ENCODE measurements around the gene ATP5PD.
"Not testable (repeated sequence)": the region's sequence is repeated elsewhere in the genome, so short reads cannot be mapped to it uniquely, and the experiment has no call there.

The ATP5PD gene

DNA sequence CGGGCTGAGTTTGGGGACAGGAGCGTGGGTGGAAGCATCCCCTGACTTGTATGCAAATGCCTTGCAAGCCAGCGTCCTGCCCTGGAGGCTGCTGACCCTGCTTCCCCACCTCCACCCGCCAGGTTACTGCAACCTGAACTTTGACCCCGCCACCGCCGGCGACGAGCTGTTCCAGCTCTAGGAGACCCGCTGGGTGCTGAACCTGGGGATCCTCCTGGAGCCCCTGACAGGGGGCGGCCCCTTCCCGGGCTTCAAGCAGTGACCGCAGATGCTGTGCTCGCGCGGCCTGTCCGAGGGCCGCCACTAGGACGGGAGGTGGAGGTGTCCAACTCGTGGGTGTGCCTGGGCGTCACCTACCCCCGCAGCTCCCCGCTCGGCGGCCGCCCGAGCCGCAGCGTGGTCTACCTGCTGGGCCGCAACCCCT lies 30.3 kb upstream of the ATP5PD start:
- no peak for DNase-seq

DNA sequence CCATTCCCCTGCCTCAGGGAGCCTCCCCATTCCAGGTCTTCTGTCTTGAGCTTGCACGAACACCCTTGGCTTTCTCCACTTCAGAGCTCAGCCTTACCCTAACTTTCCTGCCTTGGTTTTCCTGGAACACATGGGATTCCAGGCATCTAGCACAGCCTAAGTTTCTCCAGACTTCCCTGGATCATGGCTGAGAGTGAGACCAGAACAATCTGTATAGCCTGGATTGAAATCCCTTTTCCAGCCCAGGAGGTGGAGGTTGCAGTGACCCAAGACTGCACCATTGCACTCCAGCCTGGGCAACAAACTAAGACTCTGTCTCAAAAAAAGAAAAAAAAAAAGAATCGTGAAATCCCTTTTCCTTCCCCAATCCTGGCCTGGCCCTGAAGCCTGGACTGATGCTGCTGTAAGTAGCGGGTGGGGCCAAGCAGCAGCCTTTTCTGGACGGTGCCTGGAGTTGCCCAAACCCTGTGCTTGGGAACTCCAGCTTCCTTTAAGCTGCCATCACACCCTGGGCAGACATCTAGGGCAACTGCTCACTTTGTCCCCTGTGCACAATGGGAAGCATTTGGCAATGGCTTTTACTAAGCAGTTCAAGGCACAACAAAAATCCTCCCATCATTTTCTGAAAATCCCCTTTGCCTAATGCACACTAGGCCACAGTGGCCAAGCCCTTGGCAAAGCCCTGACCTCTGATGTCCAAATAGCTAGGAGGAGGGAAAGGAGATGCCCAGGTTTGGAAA lies 29.0 kb upstream of the ATP5PD start:
- DNase-seq = no peak

DNA sequence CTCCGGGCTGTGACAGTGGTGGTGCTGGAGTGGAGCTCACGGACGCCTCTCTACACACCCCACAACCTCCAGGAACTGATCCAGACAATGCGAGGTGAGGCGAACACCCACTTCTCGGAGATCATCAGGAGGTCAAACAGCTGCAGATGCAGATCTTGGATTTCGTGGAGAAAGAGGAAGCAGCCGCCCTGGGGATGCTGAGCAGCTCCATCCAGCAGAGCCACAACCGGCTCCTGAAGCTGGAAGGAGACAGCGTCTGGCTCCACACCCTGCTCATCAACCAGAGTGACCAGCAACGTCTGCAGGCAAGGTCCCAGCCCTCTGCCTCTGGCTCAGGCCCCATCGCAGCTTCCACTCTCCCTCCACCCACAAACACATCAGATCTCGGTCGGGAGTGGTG lies 27.8 kb upstream of the ATP5PD start:
- DNase-seq = no peak

DNA sequence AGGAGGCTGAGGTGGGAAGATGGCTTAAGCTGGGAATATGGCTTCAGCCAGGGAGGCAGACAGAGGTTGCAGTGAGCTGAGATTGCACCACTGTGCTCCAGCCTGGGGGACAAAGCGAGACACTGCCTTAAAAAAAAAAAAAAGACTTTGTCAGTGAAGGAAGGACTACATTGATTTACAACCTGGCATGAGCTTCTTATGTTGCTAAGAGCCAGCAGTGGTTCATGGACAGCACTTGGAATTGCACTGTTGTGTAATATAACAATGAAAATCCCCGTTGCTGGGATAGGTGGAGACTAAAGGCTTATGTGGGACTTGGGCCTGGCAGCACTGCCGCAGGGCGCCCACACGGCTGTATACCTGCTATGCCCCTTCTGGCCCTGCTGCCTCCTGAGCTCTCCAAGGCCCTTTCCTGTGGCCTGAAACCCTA lies 26.9 kb upstream of the ATP5PD start:
- no peak for DNase-seq

DNA sequence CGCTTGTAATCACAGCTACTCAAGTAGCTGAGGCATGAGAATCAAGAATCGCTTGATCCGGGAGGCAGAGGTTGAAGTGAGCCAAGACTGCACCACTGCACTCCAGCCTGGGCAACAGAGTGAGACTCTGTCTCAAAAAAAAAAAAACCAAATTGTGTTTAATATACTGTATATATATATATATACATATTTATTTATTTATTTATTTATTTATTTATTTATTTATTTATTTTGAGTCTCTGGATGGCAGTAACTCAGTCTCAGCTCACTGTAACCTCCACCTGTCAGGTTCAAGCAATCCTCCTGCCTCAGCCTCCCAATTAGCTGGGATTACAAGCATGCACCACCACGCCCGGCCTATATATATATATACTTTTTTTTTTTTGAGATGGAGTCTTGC lies 26.1 kb upstream of the ATP5PD start:
- not testable (repeated sequence) for DNase-seq

DNA sequence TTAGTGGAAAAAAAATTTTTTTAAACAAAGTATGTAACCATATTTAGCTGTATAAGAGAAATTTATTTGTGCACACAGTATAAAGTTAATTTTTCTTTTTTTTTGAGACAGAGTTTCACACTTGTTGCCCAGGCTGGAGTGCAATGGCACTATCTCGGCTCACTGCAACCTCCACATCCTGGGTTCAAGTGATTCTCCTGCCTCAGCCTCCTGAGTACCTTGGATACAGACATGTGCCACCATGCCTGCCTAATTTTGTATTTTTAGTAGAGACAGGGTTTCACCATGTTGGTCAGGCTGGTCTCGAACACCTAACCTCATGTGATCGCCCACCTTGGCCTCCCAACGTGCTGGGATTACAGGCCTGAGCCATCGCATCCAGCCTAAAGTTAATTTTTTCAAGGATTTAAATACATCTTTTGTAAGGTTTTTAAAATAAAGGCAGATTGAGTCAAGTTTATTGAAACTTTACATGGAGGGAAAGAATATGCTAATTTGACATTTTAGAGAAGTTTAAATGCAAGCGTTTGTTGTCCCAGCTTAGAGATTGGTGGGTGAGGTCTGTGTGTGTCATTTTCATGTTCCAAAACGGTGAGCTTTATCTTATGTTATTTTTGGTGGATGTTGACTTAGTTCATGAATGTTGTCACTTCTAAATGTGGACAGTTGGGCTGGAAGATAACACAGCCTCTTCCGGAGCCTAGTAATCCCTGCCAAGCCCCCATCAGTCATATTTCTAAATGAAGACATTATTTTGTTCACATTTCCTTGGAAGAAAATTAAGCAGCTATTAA lies 24.9 kb upstream of the ATP5PD start:
- DNase-seq = not testable (repeated sequence)

DNA sequence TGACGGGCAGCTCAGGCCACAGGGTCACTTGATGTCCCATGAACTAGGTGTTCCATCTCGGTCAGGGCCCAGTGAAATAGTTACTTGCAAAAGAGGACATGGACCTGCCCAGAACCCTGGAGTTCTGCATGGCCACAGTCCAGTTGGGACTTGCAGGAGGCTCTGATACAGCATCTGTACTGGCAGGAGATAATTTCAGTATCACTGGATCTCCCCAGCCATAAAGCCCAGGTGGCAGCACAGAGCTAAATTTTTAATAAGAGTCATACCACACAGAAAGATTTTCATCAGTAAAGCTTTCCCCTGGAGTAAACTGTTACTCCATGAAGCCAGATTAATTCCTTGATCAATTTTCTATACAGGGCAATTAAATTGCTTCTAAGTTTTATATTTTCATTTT lies 23.0 kb upstream of the ATP5PD start:
- DNase-seq = peak in 1 of 6 experiments; percentile 3

DNA sequence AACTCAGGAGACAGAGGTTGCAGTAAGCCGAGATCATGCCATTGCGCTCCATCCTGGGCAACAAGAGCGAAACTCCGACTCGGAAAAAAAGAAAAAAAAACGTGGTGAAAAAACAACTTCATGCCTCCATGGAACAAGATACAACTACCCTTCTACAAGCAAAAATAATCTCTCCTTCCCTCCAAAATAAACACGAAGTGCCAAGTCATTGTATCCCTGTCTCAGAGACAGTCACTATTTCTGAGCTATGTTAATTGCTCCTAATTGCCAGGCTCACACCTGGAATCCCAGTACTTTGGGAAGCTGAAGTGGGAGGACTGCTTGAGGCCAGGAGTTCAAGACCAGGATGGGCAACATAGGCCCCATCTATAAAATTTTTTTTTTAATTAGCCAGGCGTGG lies 22.0 kb upstream of the ATP5PD start:
- no peak for DNase-seq

DNA sequence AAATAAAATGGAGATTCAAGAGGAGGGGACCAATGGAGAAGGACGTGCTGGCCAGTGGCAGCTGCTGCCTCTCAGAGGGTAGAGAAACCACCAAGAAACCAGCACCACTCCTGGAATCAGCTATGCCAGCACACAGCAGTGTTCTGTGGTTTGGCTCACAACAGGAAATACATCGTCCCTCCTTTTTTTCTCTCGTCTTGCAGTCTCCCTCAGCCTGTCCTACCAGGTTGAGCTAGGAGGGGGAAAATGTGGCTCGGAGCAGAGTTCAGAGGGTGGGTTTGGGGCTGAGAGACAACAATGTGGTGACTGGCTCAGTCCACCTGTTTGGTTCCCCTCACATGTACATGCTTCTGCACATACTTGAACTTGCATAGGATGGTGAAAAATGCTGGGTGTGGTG lies 21.1 kb upstream of the ATP5PD start:
- peak in 4 of 6 experiments; percentile 12 to 40 (median 37) for DNase-seq

DNA sequence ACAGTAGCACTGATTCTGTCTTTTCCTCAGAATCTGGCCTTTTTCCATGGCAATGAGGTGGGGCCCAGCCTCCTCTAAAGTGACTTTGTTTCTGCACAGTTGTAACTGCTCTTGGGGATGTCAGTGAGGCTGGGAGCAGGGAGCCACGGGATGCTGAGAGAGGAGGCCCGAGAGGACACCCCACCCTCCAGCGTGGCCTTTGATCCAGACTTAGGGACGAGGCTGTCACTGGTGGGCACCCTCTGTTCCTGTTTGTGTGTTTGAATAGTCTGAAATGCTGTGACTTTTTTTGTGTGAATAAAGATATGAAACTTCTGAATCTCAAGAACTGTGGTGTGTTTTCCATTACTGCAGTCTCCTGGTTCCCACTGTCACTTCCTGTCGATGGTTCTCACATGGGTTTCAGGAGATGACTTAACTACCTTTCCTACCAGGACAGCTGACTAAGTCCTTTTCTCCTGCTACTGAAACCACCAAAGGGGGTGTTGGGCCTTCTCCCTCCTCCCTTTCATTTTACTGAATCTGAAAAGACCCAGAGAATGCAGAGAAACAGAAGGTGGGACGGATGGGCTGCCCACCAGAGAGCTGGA lies 18.9 kb upstream of the ATP5PD start:
- no peak for DNase-seq

DNA sequence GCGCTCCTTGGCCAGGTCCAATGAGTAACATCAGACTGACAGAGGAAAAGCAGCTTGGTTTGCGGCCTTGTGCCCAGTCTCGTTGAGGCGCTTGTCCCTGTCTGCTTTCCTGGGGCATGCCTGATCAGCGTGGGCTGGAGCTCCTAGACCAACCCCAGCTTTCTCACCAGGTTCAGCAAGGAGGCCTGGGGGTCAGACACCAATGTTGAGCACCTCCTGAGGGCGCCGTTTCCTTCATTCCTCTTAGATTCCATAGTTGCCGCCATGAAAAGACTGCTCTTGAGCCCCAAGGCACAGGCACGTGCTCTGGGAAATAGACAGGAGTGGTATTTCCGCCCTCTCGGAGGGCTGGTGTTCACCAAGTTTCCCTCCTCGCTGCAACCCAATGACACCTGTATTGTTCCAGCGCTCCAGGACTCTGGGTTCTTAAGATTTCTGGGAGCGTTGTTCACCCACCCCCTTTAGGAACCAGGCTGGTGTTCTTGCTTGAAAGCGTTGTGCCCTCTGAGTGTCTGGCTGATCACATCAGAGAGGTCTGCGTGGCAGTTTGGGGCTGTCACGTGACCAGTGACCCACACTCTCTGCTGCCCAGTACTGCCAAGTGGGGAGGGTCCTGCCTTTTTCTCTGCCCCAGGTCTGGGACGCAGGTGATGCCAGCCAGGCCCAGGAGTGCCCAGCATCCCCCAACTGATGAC lies 18.2 kb upstream of the ATP5PD start:
- DNase-seq = no peak

DNA sequence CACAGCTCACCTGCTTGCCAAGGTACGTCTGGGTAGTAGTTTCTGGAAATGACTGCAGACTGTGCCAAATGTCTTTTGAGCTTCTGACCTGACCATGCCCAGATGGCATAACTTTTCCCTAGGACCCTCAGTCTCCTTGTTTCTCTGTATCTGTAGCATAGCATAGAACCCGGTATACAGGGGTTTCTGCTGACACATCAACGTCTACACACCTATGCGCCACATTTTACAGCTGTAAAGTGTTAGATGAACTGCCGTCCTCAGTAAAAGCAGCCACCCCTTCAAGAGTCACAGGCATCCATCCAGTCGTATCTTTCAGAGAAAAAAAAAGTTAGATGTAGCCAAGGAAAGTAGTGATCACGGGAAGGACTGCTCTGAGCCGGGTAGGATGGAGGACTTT lies 17.7 kb upstream of the ATP5PD start:
- DNase-seq = no peak

DNA sequence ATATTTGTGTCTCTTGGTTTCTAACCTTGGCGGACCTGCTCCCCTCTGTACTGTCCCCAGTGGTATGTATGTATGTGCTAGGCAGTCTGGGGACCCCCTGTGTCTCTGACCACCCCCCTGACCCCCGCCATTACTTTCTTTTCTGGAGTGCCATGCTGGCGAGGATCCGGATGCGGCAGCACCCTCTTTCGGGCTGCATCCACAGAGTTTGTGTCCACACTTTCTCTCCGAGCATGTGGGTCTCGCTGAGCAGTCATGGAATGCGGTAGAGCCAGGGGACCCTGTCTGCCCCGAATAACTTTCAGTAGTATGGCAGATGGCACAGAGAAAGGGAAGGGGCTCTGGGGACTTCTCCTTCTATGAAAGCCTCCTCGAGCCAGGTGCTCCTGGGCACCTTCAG lies 17.3 kb upstream of the ATP5PD start:
- DNase-seq = no peak

DNA sequence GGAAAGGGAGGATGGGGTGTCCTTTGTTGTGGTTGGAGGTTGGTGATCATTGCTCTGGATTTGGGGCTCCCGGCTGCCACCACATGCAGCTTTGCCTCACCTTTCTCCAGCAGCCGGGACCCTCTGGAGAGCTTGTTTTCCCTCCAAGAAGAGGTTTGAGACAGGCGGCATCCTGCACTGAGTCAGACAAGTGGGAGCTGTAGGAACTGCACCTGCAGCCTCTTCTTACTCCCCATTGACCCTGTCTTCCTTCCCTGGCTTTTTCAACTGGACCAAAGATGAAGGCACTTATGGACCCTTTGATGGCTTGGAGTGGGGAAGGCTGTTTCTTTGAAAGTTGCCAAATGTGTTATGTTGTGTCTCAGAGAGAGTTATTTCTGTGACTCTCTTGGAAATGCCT lies 16.9 kb upstream of the ATP5PD start:
- no peak for DNase-seq

DNA sequence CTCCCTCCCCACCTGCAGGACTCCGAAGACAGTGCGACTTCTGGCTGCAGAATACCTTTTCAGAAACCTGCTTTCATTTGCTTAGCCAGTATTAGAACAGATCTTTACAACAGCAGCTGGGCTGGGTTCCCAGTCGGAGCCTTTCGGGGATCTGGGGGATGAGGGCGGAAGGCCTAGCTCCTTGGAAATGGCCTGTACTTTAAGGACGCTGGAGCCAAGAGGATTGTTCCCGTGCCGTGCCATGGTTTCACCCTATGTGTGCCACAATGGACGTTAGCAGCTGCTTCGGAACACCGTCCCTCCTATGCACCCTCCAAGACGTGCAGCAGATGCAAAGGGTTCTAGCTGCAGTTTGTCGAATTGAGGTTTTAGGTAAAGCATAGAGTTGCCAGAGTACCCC lies 16.4 kb upstream of the ATP5PD start:
- no peak for DNase-seq

DNA sequence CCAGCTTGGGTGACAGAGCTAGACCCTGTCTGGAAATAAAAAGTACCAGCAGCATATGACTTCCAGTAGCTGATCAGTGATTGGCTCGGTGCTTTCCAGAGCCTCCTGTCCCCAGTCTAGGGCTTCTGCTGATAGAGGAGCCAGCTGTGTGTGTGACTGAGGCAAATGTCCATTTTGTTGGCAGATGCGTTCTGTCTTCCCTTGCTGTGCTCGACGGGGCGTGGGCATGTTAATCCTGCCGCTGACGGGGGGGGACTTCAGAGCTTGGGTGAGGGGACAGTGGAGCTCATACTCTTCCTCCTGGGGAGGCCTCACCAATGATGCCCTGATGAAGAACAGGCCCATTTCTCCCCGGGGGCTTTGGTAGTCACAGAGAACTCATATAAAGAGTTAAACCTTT lies 14.8 kb upstream of the ATP5PD start:
- no peak for DNase-seq

DNA sequence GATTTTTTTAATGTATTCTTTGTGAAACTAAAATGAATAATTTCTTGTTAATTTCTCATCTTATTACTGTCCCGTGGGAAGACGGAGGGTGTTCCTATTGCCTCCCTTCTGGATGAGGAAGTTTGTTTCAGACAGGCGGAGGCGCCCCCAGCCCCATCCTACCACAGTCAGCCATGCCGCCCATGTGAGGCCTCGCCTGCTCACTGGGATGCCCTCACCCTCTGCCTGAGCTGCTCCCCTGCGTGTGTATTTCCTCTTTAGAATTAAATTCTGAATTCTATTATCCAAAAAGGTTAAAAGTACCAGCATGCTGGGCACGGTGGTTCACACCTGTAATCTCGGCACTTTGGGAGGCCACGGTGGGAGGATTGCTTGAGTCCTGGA lies 14.3 kb upstream of the ATP5PD start:
- DNase-seq = no peak

DNA sequence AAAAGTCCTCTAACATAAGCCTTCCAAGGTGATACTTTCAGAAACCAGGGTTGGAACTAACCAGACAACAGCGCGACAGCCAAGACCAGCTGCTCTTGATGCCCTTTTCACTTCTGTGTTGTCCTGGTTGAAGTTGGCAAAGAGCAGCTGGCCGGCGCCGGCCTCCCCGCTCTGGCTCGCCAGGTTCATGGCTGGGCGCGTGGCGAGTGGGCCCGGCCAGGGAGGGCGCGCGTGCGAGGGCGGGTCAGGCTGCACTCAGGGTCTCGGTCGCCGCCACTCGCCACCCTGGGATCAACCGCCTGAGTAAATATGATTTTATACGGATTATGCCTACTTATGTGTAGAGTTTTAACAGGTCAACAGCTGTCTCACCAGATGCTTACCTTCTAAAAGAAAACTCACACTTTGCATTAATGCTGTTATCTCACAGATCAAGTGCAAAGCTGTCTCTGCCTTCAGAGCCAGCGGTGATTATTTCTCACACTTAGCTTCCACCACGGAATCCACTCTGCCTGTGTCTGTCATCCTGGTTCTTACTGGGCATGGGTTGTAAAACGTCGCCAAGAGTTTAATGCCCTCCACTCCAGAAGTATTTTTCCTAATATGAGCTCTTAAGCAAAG lies 13.8 kb upstream of the ATP5PD start:
- no peak for DNase-seq

DNA sequence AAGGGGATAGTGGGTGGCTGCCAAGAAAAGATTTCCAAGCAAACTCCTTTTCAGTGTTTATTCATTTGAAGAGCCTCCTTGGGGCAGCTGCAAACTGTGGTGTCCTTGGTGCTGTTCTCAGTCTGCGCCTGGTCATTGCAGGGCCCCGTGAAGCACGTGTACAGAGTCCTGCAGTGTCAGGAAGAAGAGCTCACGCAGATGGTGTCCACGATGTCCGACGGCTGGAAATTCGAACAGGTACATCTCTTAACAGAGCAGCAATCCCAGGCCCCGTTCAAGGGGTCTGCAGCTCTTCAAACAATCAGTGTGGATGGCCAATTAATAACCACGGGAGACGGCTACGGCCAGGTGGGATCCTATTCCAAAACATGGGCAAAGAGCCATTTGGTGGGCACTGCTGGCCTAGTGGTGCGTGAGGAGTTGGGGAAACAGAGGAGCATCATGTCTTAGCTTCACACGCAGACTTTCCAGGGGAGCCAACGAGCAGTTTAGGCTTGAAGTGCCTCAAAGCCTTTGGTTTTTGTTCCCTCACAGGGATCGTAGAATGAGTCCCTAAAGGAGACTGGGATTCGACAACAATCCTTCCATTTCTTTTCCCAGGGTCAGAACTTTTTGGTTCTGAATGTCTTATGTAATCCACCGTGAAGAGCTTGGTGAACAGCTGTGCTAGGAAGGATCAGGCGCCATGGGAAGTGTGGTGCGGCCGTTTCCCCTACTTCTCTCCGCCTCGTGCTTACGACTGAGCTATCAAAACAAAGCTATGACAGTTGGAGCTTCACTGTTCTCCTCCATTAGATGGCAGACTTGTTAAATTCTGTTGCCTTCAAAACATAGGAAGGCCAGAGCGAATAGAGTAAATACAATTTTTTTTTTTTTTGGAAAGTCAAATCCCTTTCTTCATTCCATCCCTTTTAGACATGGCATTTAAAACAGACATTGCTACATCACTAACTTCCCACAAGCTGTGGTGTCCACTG lies 12.9 kb upstream of the ATP5PD start:
- DNase-seq = peak in 3 of 6 experiments; percentile 46 to 57 (median 49)

DNA sequence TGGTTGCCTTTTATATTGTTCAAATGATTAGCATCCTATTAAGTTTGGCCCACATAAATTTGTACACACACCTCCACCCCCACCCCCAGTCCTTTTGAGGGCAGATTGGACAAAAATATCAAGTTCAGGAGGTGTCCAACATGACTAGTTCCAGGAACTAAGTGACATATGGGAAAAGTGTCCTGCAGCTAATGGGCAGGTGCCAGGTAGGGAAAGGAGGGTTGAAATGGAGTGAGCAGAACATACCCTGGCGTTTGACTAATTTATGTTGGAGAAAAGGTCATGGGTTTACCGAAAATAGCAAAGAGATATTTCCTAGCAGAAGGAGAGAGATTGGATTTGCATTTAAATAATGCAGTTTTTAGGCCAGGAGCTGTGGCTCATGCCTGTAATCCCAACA lies 5.2 kb upstream of the ATP5PD start:
- no peak for DNase-seq

DNA sequence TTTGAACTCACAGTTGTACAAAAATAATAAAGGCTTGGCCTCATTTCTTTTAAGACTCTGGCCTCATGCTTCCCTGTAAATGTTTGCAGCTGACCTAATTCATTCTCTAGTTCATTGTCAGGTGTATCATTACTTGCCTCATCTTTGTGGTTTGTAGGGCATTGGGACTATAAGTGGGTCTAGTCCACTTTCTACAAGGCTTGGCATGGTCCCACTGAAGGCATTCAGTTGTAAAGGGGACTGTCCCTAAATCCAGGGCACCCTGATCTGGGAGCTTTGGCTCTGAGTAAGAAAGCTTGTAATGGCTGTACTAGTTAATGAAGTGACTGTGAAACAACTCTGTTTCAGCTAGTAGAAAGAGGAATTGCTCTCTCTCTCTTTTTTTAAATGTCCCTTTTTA lies 2.9 kb upstream of the ATP5PD start:
- DNase-seq = no peak

DNA sequence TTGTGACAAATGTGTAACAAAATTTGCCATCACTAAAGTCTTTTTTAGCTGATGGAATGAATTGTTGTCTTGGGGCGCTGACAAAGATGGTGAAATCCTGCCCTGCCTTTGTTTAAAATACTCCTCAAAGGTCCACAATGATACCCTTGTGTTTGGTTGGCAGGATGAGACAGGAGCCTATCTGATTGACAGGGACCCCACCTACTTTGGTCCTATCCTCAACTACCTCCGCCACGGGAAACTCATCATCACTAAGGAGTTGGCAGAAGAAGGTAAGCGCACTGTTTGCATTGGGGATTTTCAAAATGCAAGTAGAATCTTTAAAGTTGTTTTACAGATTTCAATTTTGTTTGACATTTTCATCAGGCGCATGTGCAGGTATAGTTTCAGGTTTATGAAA lies 2.3 kb upstream of the ATP5PD start:
- DNase-seq = no peak

All from stimulated activated naive CD4-positive, alpha-beta T cell (primary cell).